ENCODE results near the gene GTF3C5.
"Not testable (repeated sequence)": the region's sequence is repeated elsewhere in the genome, so short reads cannot be mapped to it uniquely, and the experiment has no call there.

The GTF3C5 gene

GRCh38 chr9:132989414-132989996, 41.3 kb upstream of the GTF3C5 start:
- Histone ChIP-seq H3K36me3 (no peaks in the 10 kb centered on the region), H3K9me3 (no peaks in the 10 kb centered on the region), H3K27me3 (peaks cover 0 to 83% of the 10 kb centered on the region in 2 donors), H3K4me1 (no peaks in the 10 kb centered on the region), H3K27ac (no peak overlapping the region), H3K4me3 (no peak overlapping the region)
- intact Hi-C loops (cut with DNase I; ENCODE audit: low total_unique reads) = no loop called here
- TF ChIP-seq, protein P1, sequence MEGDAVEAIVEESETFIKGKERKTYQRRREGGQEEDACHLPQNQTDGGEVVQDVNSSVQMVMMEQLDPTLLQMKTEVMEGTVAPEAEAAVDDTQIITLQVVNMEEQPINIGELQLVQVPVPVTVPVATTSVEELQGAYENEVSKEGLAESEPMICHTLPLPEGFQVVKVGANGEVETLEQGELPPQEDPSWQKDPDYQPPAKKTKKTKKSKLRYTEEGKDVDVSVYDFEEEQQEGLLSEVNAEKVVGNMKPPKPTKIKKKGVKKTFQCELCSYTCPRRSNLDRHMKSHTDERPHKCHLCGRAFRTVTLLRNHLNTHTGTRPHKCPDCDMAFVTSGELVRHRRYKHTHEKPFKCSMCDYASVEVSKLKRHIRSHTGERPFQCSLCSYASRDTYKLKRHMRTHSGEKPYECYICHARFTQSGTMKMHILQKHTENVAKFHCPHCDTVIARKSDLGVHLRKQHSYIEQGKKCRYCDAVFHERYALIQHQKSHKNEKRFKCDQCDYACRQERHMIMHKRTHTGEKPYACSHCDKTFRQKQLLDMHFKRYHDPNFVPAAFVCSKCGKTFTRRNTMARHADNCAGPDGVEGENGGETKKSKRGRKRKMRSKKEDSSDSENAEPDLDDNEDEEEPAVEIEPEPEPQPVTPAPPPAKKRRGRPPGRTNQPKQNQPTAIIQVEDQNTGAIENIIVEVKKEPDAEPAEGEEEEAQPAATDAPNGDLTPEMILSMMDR (IDR thresholded peaks at IDR 0.05) = no peak
- no peak for DNase-seq

GRCh38 chr9:132989998-132990557, 40.7 kb upstream of the GTF3C5 start:
- DNase-seq; intact Hi-C loops (cut with DNase I; ENCODE audit: low total_unique reads): not testable (repeated sequence)
- peaks cover 0 to 83% of the 10 kb centered on the region in 2 donors for H3K27me3 ChIP-seq

DNA sequence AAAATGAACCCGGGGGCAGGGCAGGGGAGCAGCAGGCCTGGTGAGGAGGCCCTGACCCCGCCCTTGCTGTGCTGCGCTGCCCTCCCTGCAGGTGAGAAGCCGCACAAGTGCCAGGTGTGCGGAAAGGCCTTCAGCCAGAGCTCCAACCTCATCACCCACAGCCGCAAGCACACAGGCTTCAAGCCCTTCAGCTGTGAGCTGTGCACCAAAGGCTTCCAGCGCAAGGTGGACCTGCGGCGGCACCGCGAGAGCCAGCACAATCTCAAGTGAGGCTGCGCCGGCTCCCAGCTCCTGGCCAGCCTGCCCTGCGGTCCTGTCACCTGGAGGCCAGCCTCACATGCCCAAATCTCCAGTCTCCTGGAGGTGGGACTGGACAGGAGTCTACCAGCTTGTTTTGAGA, 40.0 kb upstream of the GTF3C5 start:
- peaks cover 0 to 83% of the 10 kb centered on the region in 2 donors for H3K27me3 ChIP-seq
- intact Hi-C loops (cut with DNase I; ENCODE audit: low total_unique reads) = no loop called here

More at GRCh38 chr9:132989998-132990557, 40.7 kb upstream of the GTF3C5 start:
- H3K4me3 ChIP-seq, H3K9me3 ChIP-seq, H3K36me3 ChIP-seq, H3K4me1 ChIP-seq, H3K27ac ChIP-seq: not testable (repeated sequence)

GRCh38 chr9:132991351-132992300, 39.2 kb upstream of the GTF3C5 start:
- intact Hi-C loops (cut with DNase I; ENCODE audit: low total_unique reads) = no loop called here
- H3K9me3 ChIP-seq = no peaks in the 10 kb centered on the region
- TF ChIP-seq, protein P1 (IDR thresholded peaks at IDR 0.05) = no peak
- H3K27me3 ChIP-seq = peaks cover 0 to 85% of the 10 kb centered on the region in 2 donors
- no peaks in the 10 kb centered on the region for H3K4me1 ChIP-seq
- DNase-seq = no peak
- H3K27ac ChIP-seq = no peak overlapping the region
- no peak overlapping the region for H3K4me3 ChIP-seq
- no peaks in the 10 kb centered on the region for H3K36me3 ChIP-seq

More for the DNA sequence above, 40.0 kb upstream of the GTF3C5 start:
- H3K4me1 ChIP-seq = no peaks in the 10 kb centered on the region
- H3K9me3 ChIP-seq = no peaks in the 10 kb centered on the region
- no peaks in the 10 kb centered on the region for H3K36me3 ChIP-seq
- H3K4me3 ChIP-seq = no peak overlapping the region
- H3K27ac ChIP-seq = no peak overlapping the region
- DNase-seq = no peak
- TF ChIP-seq, protein P1 (IDR thresholded peaks at IDR 0.05) = no peak

- no peak for DNase-seq
- no peaks in the 10 kb centered on the region for H3K9me3 ChIP-seq
- H3K27ac ChIP-seq = no peak overlapping the region
- no peaks in the 10 kb centered on the region for H3K36me3 ChIP-seq
- intact Hi-C loops (cut with DNase I; ENCODE audit: low total_unique reads) = no loop called here
- no peaks in the 10 kb centered on the region for H3K4me1 ChIP-seq
- peaks cover 0 to 81% of the 10 kb centered on the region in 2 donors for H3K27me3 ChIP-seq
- no peak overlapping the region for H3K4me3 ChIP-seq
- TF ChIP-seq, protein P1 (IDR thresholded peaks at IDR 0.05) = no peak
Measured at GRCh38 chr9:132993511-132993939, 37.3 kb upstream of the GTF3C5 start.

Data from tibial artery (tissue), 4 donors.